Neural cell (in vitro differentiated cells): ENCODE measurements around the gene HIBADH.
"Not testable (repeated sequence)": the region's sequence is repeated elsewhere in the genome, so short reads cannot be mapped to it uniquely, and the experiment has no call there.

Source experiments
- CTCF ChIP-seq: fragments of 450-650 bp; IDR thresholded peaks from 2 replicates; pipeline ENCODE4 v1.5.1; 2014; ENCODE audit warnings: antibody characterized with exemption, mild to moderate bottlenecking, moderate library complexity; ENCODE audit not compliant: poor library complexity, severe bottlenecking
- EP300 ChIP-seq: fragments of 450-650 bp; conservative IDR thresholded peaks from 2 replicates; pipeline ENCODE4 v1.6.1; 2014; ENCODE audit warnings: antibody characterized with exemption, mild to moderate bottlenecking, moderate library complexity; ENCODE audit not compliant: poor library complexity, severe bottlenecking
- EZH2 ChIP-seq: fragments of 200-600, 300-800 bp; shearing (Covaris generic), sonication (generic); IDR thresholded peaks from 2 replicates; pipeline ENCODE4 v1.6.1; 2014; ENCODE audit warnings: antibody characterized with exemption, low read length, borderline replicate concordance, mild to moderate bottlenecking; ENCODE audit not compliant: insufficient read depth, poor library complexity, severe bottlenecking
- MXI1 ChIP-seq: fragments of 450-650 bp; conservative IDR thresholded peaks from 2 replicates; pipeline ENCODE4 v1.6.1; 2014; ENCODE audit warnings: antibody characterized with exemption, mild to moderate bottlenecking; ENCODE audit not compliant: poor library complexity, severe bottlenecking
- POLR2AphosphoS5 ChIP-seq: IDR thresholded peaks from 2 replicates; pipeline ENCODE4 v1.6.1; 2012
- RAD21 ChIP-seq: fragments of 450-650 bp; conservative IDR thresholded peaks from 2 replicates; pipeline ENCODE4 v1.6.1; 2014; ENCODE audit warnings: antibody characterized with exemption, mild to moderate bottlenecking, moderate library complexity
- REST ChIP-seq: IDR thresholded peaks from 2 replicates; pipeline ENCODE4 v1.6.1; 2012; ENCODE audit warnings: borderline replicate concordance
- SMC3 ChIP-seq: fragments of 450-650 bp; conservative IDR thresholded peaks from 2 replicates; pipeline ENCODE4 v1.6.1; 2014; ENCODE audit warnings: antibody characterized with exemption, mild to moderate bottlenecking, moderate library complexity; ENCODE audit not compliant: poor library complexity
- TAF1 ChIP-seq: IDR thresholded peaks from 2 replicates; pipeline ENCODE4 v1.6.1; 2012; ENCODE audit warnings: low read depth

- not testable (repeated sequence) for TF ChIP-seq MXI1, CTCF, RAD21, EP300, EZH2, POLR2AphosphoS5, SMC3, REST, TAF1
Observed at GRCh38 chr7:27578169-27578568, 84.5 kb downstream of the HIBADH start.
